GM12878 (cell line): ENCODE measurements around the gene NLGN2. TPM values are rescaled to one million over a fixed set of nuclear protein-coding genes. Genes with fewer than 3 reads are reported as not detected.

Source experiments
- ATAC-seq: fragments of 200-7000 bp; cut with Tn5 transposase; 3 replicates; pipeline ENCODE4 v1.9.1; 2020; ENCODE audit warnings: mild to moderate bottlenecking, moderate library complexity
- BruUV-seq: library from RNA; stranded (reverse); fragments of 400-500 nt; replicated peaks from 2 replicates; lab custom pipeline; 2021; lab: Mats Ljungman, UMichigan
- CTCF ChIA-PET: fragments of 300-600 bp; sonication (Branson Sonifier 250); formaldehyde crosslinking; extraction: SDS; loops from one replicate; lab custom pipeline; 2021; ENCODE audit warnings: inconsistent platforms; lab: Yijun Ruan, JAX
- POLR2A ChIA-PET: fragments of 350-600 bp; formaldehyde crosslinking; extraction: SDS; loops from one replicate; lab custom pipeline; 2021; ENCODE audit warnings: inconsistent platforms; lab: Charles Lee
- RAD21 ChIA-PET: fragments of 300-600 bp; sonication (Branson Sonifier 250); formaldehyde crosslinking; loops from one replicate; lab custom pipeline; 2023; ENCODE audit warnings: antibody characterized with exemption; ENCODE audit not compliant: unreplicated experiment; lab: Charles Lee
- SMC1A ChIA-PET: fragments of 300-600 bp; sonication (Branson Sonifier 250); formaldehyde crosslinking; loops from one replicate; lab custom pipeline; 2023; ENCODE audit not compliant: unreplicated experiment, uncharacterized antibody; lab: Charles Lee
- DNase-seq: peaks from one replicate; pipeline ENCODE4 v3.0.0-alpha.2; 2011; ENCODE audit warnings: low read depth, low spot score
- FAIRE-seq: peaks from 3 replicates; lab custom pipeline; 2011; peaks lifted over from hg19 to GRCh38; lab: Jason Lieb, UNC
- H2AFZ ChIP-seq: 2 replicates; pipeline ENCODE4 v1.6.0; 2011; ENCODE audit warnings: low read depth, low read length, control low read depth; ENCODE audit not compliant: control insufficient read depth
- H3K27ac ChIP-seq: 2 replicates; pipeline ENCODE4 v1.5.1; 2011; ENCODE audit warnings: control low read depth; ENCODE audit not compliant: control insufficient read depth, insufficient read depth
- H3K27me3 ChIP-seq, 2 experiments: replicated peaks in 1 of 2; 2 replicates each; pipeline versions ENCODE4 v1.6.0 to v1.6.1; 2011; ENCODE audit warnings: low read length in 1 of 2; ENCODE audit not compliant: control insufficient read depth in 2 of 2, insufficient read depth in 2 of 2
- H3K36me3 ChIP-seq, 2 experiments: 2 replicates each; pipeline ENCODE4 v1.5.1; 2011; ENCODE audit warnings: low read length in 1 of 2; ENCODE audit not compliant: control insufficient read depth in 2 of 2, insufficient read depth in 2 of 2
- H3K4me1 ChIP-seq: 2 replicates; pipeline ENCODE4 v1.6.1; 2011; ENCODE audit warnings: mild to moderate bottlenecking, low read length, moderate library complexity, mixed read lengths; ENCODE audit not compliant: control insufficient read depth, insufficient read depth
- H3K4me2 ChIP-seq: 2 replicates; pipeline ENCODE4 v1.6.0; 2011; ENCODE audit warnings: control low read depth; ENCODE audit not compliant: control insufficient read depth, insufficient read depth
- H3K4me3 ChIP-seq: fragments of 200-600 bp; sonication (generic); 2 replicates; pipeline ENCODE4 v1.5.1; 2016
- H3K79me2 ChIP-seq: 2 replicates; pipeline ENCODE4 v1.6.0; 2011; ENCODE audit warnings: low read length; ENCODE audit not compliant: control insufficient read depth, insufficient read depth
- H3K9ac ChIP-seq: 2 replicates; pipeline ENCODE4 v1.8.0; 2011; ENCODE audit warnings: low read length, control low read depth, mixed read lengths; ENCODE audit not compliant: control insufficient read depth, insufficient read depth
- H3K9me3 ChIP-seq: replicated peaks from 3 replicates; pipeline ENCODE4 v1.5.1; 2011; ENCODE audit warnings: mild to moderate bottlenecking, low read length; ENCODE audit not compliant: control insufficient read depth, insufficient read depth
- H4K20me1 ChIP-seq: 2 replicates; pipeline ENCODE4 v1.6.0; 2011; ENCODE audit not compliant: control insufficient read depth, insufficient read depth
- BHLHE40 ChIP-seq, 2 experiments: fragments of 450-650 bp in 1 of 2; IDR thresholded peaks; 2 replicates each; pipeline ENCODE4 v1.6.1; 2011 to 2017; ENCODE audit warnings: low read depth in 2 of 2, borderline replicate concordance in 1 of 2, improper control_type of control experiment in 1 of 2, low read length in 1 of 2, mild to moderate bottlenecking in 1 of 2
- CBX3 ChIP-seq: fragments of 200-600 bp; sonication (generic); IDR thresholded peaks from 2 replicates; pipeline ENCODE4 v1.6.1; 2016; ENCODE audit warnings: low read depth, borderline replicate concordance
- EZH2 ChIP-seq: IDR thresholded peaks from 2 replicates; pipeline ENCODE4 v1.6.1; 2012; ENCODE audit warnings: low read depth, mild to moderate bottlenecking, control low read depth, inconsistent platforms, low read length, borderline replicate concordance; ENCODE audit not compliant: control insufficient read depth
- MTA3 ChIP-seq: IDR thresholded peaks from 2 replicates; pipeline ENCODE4 v1.6.1; 2012; ENCODE audit warnings: low read length, inconsistent platforms, borderline replicate concordance
- RAD21 ChIP-seq: IDR thresholded peaks from 2 replicates; pipeline ENCODE4 v1.6.1; 2011; ENCODE audit warnings: mild to moderate bottlenecking, low read depth, low read length, moderate library complexity; ENCODE audit not compliant: insufficient read depth
- SIN3A ChIP-seq: IDR thresholded peaks from 2 replicates; pipeline ENCODE4 v1.6.1; 2012; ENCODE audit warnings: low read depth, low read length, improper control_type of control experiment
- SREBF1 ChIP-seq: IDR thresholded peaks from 2 replicates; pipeline ENCODE4 v1.6.1; 2012; ENCODE audit warnings: mild to moderate bottlenecking, low read length
- SUZ12 ChIP-seq: fragments of 200-600 bp; sonication (generic); IDR thresholded peaks from one replicate; pipeline ENCODE4 v1.6.1; 2018; ENCODE audit warnings: antibody characterized with exemption, mild to moderate bottlenecking; ENCODE audit not compliant: unreplicated experiment
- ZNF217 ChIP-seq: fragments of 450-650 bp; IDR thresholded peaks from 2 replicates; pipeline ENCODE4 v1.6.1; 2017; ENCODE audit warnings: antibody characterized with exemption, mild to moderate bottlenecking
- ZNF384 ChIP-seq: IDR thresholded peaks from 2 replicates; pipeline ENCODE4 v1.6.1; 2012; ENCODE audit warnings: low read depth, mild to moderate bottlenecking, low read length, improper control_type of control experiment, borderline replicate concordance
- WGBS: methylation state at CpG from one replicate; pipeline ENCODE4 v1.1.6; 2016; ENCODE audit warnings: low lambda C conversion rate; ENCODE audit not compliant: insufficient replicate concordance, insufficient coverage; ENCODE audit errors: missing lambda C conversion rate; 5-methylcytosine and 5-hydroxymethylcytosine counted together
- in situ Hi-C: fragments of 300-500 bp; cut with MboI; formaldehyde crosslinking; loops from 9 replicates; pipeline ENCODE4 v1.14.3; 2018; ENCODE audit warnings: mixed read lengths
- intact Hi-C: fragments of 100-400 bp; cut with micrococcal nuclease; formaldehyde crosslinking; loops from one replicate; pipeline ENCODE4 v1.14.2; 2022; ENCODE audit not compliant: unreplicated experiment
- polyA plus RNA-seq, 11 experiments: library from polyadenylated mRNA; depleted of rRNA in 4 of 11; unstranded in 6 of 11; stranded (reverse) in 5 of 11; fragments of >200 nt; fragmentation: Nextera tagmentation in 4 of 11; fragmentation: Illumina TruSeq in 1 of 11; extraction: Ambion mirVana in 4 of 11; extraction: Trizol in 1 of 11; gene quantifications; 1 replicate in 1 of 11; 2 replicates in 10 of 11; pipeline versions ENCODE4 v1.2.1 to v1.2.3, GENCODE V29; 2011 to 2016; ENCODE audit warnings: inconsistent platforms in 2 of 11, missing spikeins in 2 of 11, low read depth in 1 of 11
- total RNA-seq, 4 experiments: library from RNA; depleted of rRNA in 3 of 4; stranded (reverse); fragments of >200 nt in 3 of 4; fragmentation: Illumina TruSeq in 1 of 4; extraction: Trizol in 1 of 4; gene quantifications; 2 replicates each; pipeline versions ENCODE4 v1.2.1 to v1.2.3, GENCODE V29; 2013 to 2021
- TF ChIP-seq, protein P1 (sequence below): IDR thresholded peaks from 2 replicates; pipeline ENCODE4 v1.6.1; 2011; ENCODE audit warnings: low read depth, low read length, improper control_type of control experiment, borderline replicate concordance
- TF ChIP-seq, protein P2 (sequence below): fragments of 450-650 bp; IDR thresholded peaks from 2 replicates; pipeline ENCODE4 v1.6.1; 2014; ENCODE audit warnings: mild to moderate bottlenecking
- TF ChIP-seq, protein P3 (sequence below): fragments of 150-350 bp; IDR thresholded peaks from 2 replicates; pipeline ENCODE4 v1.6.1; 2014; ENCODE audit warnings: mild to moderate bottlenecking, low read depth, low read length

The NLGN2 gene
- total and polyA plus RNA-seq, 10 of the 15 experiments (the other 5 are each of a cell fraction or from before 2014, with no cell fraction given): 0.02 to 0.87 (median 0.11) TPM; not detected in 2

DNA sequence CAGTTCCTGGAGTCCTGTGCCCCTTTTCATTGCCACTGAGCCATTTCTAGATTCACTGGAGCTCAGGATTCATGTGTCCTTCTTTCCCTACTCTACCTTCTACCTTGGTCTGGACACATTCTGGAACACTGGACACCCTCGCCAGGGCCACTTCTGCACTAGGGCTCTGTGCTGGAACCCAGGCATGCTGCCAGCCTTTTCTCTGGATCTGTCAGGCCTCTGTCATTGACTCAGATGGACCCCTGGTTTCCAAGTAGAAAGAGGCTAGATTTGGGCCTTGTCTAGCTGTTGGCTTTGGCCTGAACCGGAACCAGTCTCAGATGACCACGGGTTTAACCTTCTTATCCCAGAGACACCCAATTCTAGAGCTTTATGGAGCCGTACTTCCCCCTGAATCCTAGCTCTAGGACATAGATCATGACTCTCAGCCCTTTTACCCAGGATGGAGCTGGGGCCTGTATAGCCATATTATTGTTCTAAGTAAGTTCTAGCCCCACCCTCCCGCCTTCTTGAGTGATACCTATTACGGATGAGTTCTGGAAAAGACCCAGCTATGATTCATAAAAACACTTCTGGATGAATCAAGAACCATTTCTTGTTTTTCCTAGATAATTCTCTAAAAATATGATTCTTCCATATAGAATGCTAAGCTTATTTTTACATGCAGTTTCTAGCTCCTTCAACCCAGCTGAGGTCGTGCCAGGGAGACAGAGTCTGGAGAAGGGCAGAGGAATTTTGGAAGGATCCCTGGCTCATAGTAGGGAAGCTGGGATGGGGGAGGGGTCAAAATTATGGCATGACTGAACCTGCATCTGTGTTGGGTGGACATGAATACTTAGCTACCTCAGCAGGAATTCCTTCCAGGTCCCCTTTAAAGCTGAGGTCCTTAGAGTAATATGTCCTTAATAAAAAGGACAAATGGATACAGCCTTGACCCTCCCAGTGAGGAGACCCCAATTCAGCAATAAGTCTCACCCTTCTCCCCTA lies 36.1 kb downstream of the NLGN2 start:
- POLR2A ChIA-PET: interaction anchor here (0.6 to 5.4 kb wide), 7 partner anchors 8 to 815 kb away, joined by 3 to 52 read pairs (median 3); partner anchors contain the start of genes TMEM102 and ZBTB4
- H4K20me1 ChIP-seq: no peaks in the 10 kb centered on the region
- in situ Hi-C loops (no loop called here), intact Hi-C loops (no loop called here)
- 25% methylated on average over 7 of the region's 7 CpGs for WGBS
- no peak overlapping the region for H3K9ac ChIP-seq
- no peaks in the 10 kb centered on the region for H3K9me3 ChIP-seq
- H3K27ac ChIP-seq: no peak overlapping the region
- FAIRE-seq (no peak), DNase-seq (no peak), ATAC-seq (no peak)
- no peak overlapping the region for H3K4me2 ChIP-seq
- H2AFZ ChIP-seq: no peak overlapping the region
- RAD21 ChIA-PET: interaction anchor here (0.6 to 2.7 kb wide), 4 partner anchors 8 to 117 kb away, joined by 3 to 9 read pairs (median 4); partner anchors contain the start of gene TMEM102
- SMC1A ChIA-PET: interaction anchor here (0.5 to 1.5 kb wide), 5 partner anchors 11 to 116 kb away, joined by 3 to 7 read pairs (median 3); no protein-coding TSS in a partner anchor
- H3K79me2 ChIP-seq: no peaks in the 10 kb centered on the region; the same call in 1 of the 2 replicates
- no peaks in the 10 kb centered on the region for H3K36me3 ChIP-seq
- H3K27me3 ChIP-seq: peaks cover 1 to 8% of the 10 kb centered on the region in 2 experiments; a peak in 3 of 4 replicates
- H3K4me1 ChIP-seq: peaks cover 20% of the 10 kb centered on the region
- BruUV-seq: no TSS peak
- no peak for TF ChIP-seq MTA3
- no peak for TF ChIP-seq ZNF384
- no peak for TF ChIP-seq CBX3
- TF ChIP-seq, protein P1, sequence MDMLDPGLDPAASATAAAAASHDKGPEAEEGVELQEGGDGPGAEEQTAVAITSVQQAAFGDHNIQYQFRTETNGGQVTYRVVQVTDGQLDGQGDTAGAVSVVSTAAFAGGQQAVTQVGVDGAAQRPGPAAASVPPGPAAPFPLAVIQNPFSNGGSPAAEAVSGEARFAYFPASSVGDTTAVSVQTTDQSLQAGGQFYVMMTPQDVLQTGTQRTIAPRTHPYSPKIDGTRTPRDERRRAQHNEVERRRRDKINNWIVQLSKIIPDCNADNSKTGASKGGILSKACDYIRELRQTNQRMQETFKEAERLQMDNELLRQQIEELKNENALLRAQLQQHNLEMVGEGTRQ: no peak
- TF ChIP-seq, protein P2, sequence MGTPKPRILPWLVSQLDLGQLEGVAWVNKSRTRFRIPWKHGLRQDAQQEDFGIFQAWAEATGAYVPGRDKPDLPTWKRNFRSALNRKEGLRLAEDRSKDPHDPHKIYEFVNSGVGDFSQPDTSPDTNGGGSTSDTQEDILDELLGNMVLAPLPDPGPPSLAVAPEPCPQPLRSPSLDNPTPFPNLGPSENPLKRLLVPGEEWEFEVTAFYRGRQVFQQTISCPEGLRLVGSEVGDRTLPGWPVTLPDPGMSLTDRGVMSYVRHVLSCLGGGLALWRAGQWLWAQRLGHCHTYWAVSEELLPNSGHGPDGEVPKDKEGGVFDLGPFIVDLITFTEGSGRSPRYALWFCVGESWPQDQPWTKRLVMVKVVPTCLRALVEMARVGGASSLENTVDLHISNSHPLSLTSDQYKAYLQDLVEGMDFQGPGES: no peak
- TF ChIP-seq SIN3A: no peak
- TF ChIP-seq EZH2: no peak
- no peak for TF ChIP-seq BHLHE40 (IDR thresholded peaks at IDR 0.05; ENCODE audit: borderline replicate concordance in 1 of 2, low read depth in 2 of 2, low read length in 1 of 2)
- no peak for TF ChIP-seq SUZ12
- TF ChIP-seq ZNF217: no peak
- TF ChIP-seq RAD21: no peak
- TF ChIP-seq SREBF1: no peak
- TF ChIP-seq, protein P3, sequence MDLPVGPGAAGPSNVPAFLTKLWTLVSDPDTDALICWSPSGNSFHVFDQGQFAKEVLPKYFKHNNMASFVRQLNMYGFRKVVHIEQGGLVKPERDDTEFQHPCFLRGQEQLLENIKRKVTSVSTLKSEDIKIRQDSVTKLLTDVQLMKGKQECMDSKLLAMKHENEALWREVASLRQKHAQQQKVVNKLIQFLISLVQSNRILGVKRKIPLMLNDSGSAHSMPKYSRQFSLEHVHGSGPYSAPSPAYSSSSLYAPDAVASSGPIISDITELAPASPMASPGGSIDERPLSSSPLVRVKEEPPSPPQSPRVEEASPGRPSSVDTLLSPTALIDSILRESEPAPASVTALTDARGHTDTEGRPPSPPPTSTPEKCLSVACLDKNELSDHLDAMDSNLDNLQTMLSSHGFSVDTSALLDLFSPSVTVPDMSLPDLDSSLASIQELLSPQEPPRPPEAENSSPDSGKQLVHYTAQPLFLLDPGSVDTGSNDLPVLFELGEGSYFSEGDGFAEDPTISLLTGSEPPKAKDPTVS: no peak
- no peak overlapping the region for H3K4me3 ChIP-seq
- CTCF ChIA-PET: interaction anchor here (0.8 to 1.6 kb wide), 6 partner anchors 9 to 117 kb away, joined by 3 to 9 read pairs (median 5); partner anchors contain the start of gene SENP3
